Activated T-cell treated with anti-CD3 and anti-CD28 coated beads, Interleukin-2, amount 50 U/mL, for 4 hours (primary cell): ENCODE measurements around the gene CAMSAP3. TPM values are rescaled to one million over a fixed set of nuclear protein-coding genes. Genes with fewer than 3 reads are reported as not detected.
A peak's percentile ranks its signal among the peaks of the same experiment; 100 is the strongest.
"Not testable (repeated sequence)": the region's sequence is repeated elsewhere in the genome, so short reads cannot be mapped to it uniquely, and the experiment has no call there.

Experiments used
- ATAC-seq, 2 donors: fragments of 200-7000 bp; cut with Tn5 transposase; one replicate each; pipeline ENCODE4 v1.10.0; 2021
- DNase-seq: peaks from one replicate; pipeline ENCODE4 v3.0.0-alpha.2; 2020
- H3K27me3 Mint-ChIP-seq: one replicate; pipeline ENCODE4 v1.8.0; 2021; ENCODE audit warnings: low read depth, mixed read lengths
- H3K36me3 Mint-ChIP-seq: one replicate; pipeline ENCODE4 v1.8.0; 2022; ENCODE audit warnings: mixed read lengths; ENCODE audit not compliant: insufficient read depth
- H3K4me1 Mint-ChIP-seq: one replicate; pipeline ENCODE4 v1.8.0; 2021; ENCODE audit warnings: low read depth, mixed read lengths
- H3K4me3 Mint-ChIP-seq: one replicate; pipeline ENCODE4 v1.8.0; 2021; ENCODE audit warnings: mild to moderate bottlenecking, moderate library complexity, mixed read lengths
- H3K9me3 Mint-ChIP-seq: one replicate; pipeline ENCODE4 v1.8.0; 2021; ENCODE audit warnings: mixed read lengths
- total RNA-seq, 3 donors: library from RNA; stranded (reverse); gene quantifications; one replicate each; pipeline ENCODE4 v1.2.1, GENCODE V29; 2021

CAMSAP3 gene
- total RNA-seq, 3 donors from 2014 or later: 0.34 to 0.38 (median 0.38) TPM

GRCh38 chr19:7641290-7642276 is 45.9 kb downstream of the CAMSAP3 start:
- H3K4me1 Mint-ChIP-seq: peaks cover 27% of the 10 kb centered on the region
- H3K27me3 Mint-ChIP-seq: no peaks in the 10 kb centered on the region
- H3K36me3 Mint-ChIP-seq: peaks cover 10% of the 10 kb centered on the region
- DNase-seq (no peak), ATAC-seq (no peak)
- H3K4me3 Mint-ChIP-seq: no peak overlapping the region
- no peaks in the 10 kb centered on the region for H3K9me3 Mint-ChIP-seq

- H3K36me3 Mint-ChIP-seq: peaks cover 10% of the 10 kb centered on the region
Observed at GRCh38 chr19:7642295-7643030, 46.8 kb downstream of the CAMSAP3 start.

GRCh38 chr19:7643031-7643415 is 47.4 kb downstream of the CAMSAP3 start:
- no peak overlapping the region for H3K4me3 Mint-ChIP-seq
- ATAC-seq: no peak
- H3K36me3 Mint-ChIP-seq: peaks cover 10% of the 10 kb centered on the region
- H3K4me1 Mint-ChIP-seq: peaks cover 22% of the 10 kb centered on the region
- H3K9me3 Mint-ChIP-seq: no peaks in the 10 kb centered on the region
- no peak for DNase-seq
- H3K27me3 Mint-ChIP-seq: no peaks in the 10 kb centered on the region

More at GRCh38 chr19:7642295-7643030, 46.8 kb downstream of the CAMSAP3 start:
- Mint-ChIP-seq H3K9me3 (no peaks in the 10 kb centered on the region), H3K4me1 (peaks cover 25% of the 10 kb centered on the region), H3K27me3 (no peaks in the 10 kb centered on the region), H3K4me3 (no peak overlapping the region)
- ATAC-seq (no peak), DNase-seq (no peak)

GRCh38 chr19:7643629-7644549 is 48.2 kb downstream of the CAMSAP3 start:
- H3K4me3 Mint-ChIP-seq, H3K9me3 Mint-ChIP-seq, DNase-seq, H3K36me3 Mint-ChIP-seq, H3K27me3 Mint-ChIP-seq, ATAC-seq: not testable (repeated sequence)
- H3K4me1 Mint-ChIP-seq: peaks cover 16% of the 10 kb centered on the region

GRCh38 chr19:7644550-7644877 is 48.9 kb downstream of the CAMSAP3 start:
- Mint-ChIP-seq H3K27me3 (no peaks in the 10 kb centered on the region), H3K4me3 (no peak overlapping the region), H3K36me3 (peaks cover 8% of the 10 kb centered on the region), H3K4me1 (peaks cover 10% of the 10 kb centered on the region), H3K9me3 (no peaks in the 10 kb centered on the region)
- ATAC-seq: no peak
- DNase-seq: no peak

- no peak for DNase-seq
Observed at GRCh38 chr19:7645163-7645562, 49.5 kb downstream of the CAMSAP3 start.

GRCh38 chr19:7645656-7646425 is 50.2 kb downstream of the CAMSAP3 start:
- ATAC-seq: no peak
- H3K9me3 Mint-ChIP-seq: no peaks in the 10 kb centered on the region
- H3K27me3 Mint-ChIP-seq: no peaks in the 10 kb centered on the region
- H3K36me3 Mint-ChIP-seq: peaks cover 8% of the 10 kb centered on the region
- no peaks in the 10 kb centered on the region for H3K4me1 Mint-ChIP-seq
- no peak for DNase-seq
- H3K4me3 Mint-ChIP-seq: no peak overlapping the region

More at GRCh38 chr19:7645163-7645562, 49.5 kb downstream of the CAMSAP3 start:
- Mint-ChIP-seq H3K27me3 (no peaks in the 10 kb centered on the region), H3K4me1 (peaks cover 4% of the 10 kb centered on the region), H3K4me3 (no peak overlapping the region), H3K9me3 (no peaks in the 10 kb centered on the region), H3K36me3 (peaks cover 8% of the 10 kb centered on the region)
- no peak for ATAC-seq

GRCh38 chr19:7646426-7646700 is 50.7 kb downstream of the CAMSAP3 start:
- DNase-seq (no peak), ATAC-seq (no peak)
- Mint-ChIP-seq H3K9me3 (no peaks in the 10 kb centered on the region), H3K36me3 (peaks cover 8% of the 10 kb centered on the region), H3K4me3 (no peak overlapping the region), H3K27me3 (no peaks in the 10 kb centered on the region), H3K4me1 (no peaks in the 10 kb centered on the region)

- Mint-ChIP-seq H3K27me3 (no peaks in the 10 kb centered on the region), H3K4me1 (peaks cover 3% of the 10 kb centered on the region), H3K9me3 (no peaks in the 10 kb centered on the region), H3K4me3 (no peak overlapping the region), H3K36me3 (peaks cover 8% of the 10 kb centered on the region)
- DNase-seq: no peak
- no peak for ATAC-seq
Observed at GRCh38 chr19:7647156-7647555, 51.5 kb downstream of the CAMSAP3 start.

- Mint-ChIP-seq H3K27me3 (no peaks in the 10 kb centered on the region), H3K36me3 (peaks cover 8% of the 10 kb centered on the region), H3K9me3 (no peaks in the 10 kb centered on the region), H3K4me3 (no peak overlapping the region), H3K4me1 (peaks cover 10% of the 10 kb centered on the region)
- no peak for DNase-seq
- no peak for ATAC-seq
Observed at GRCh38 chr19:7648265-7649014, 52.8 kb downstream of the CAMSAP3 start.

GRCh38 chr19:7650148-7650547 is 54.5 kb downstream of the CAMSAP3 start:
- no peak overlapping the region for H3K4me3 Mint-ChIP-seq
- no peaks in the 10 kb centered on the region for H3K9me3 Mint-ChIP-seq
- no peak for DNase-seq
- no peak for ATAC-seq
- H3K27me3 Mint-ChIP-seq: no peaks in the 10 kb centered on the region
- peaks cover 4% of the 10 kb centered on the region for H3K36me3 Mint-ChIP-seq
- peaks cover 10% of the 10 kb centered on the region for H3K4me1 Mint-ChIP-seq

- ATAC-seq: peak; percentile 88 to 91
Observed at GRCh38 chr19:7652061-7652641, 56.5 kb downstream of the CAMSAP3 start.

GRCh38 chr19:7654401-7654800 is 58.7 kb downstream of the CAMSAP3 start:
- no peak for ATAC-seq
- Mint-ChIP-seq H3K4me1 (peaks cover 22% of the 10 kb centered on the region), H3K36me3 (no peaks in the 10 kb centered on the region), H3K27me3 (no peaks in the 10 kb centered on the region), H3K4me3 (no peak overlapping the region), H3K9me3 (no peaks in the 10 kb centered on the region)
- DNase-seq: no peak

More at GRCh38 chr19:7652061-7652641, 56.5 kb downstream of the CAMSAP3 start:
- Mint-ChIP-seq H3K4me1 (peaks cover 10% of the 10 kb centered on the region), H3K9me3 (no peaks in the 10 kb centered on the region), H3K4me3 (peak overlapping the region; percentile 64), H3K36me3 (no peaks in the 10 kb centered on the region), H3K27me3 (no peaks in the 10 kb centered on the region)
- DNase-seq: peak; percentile 86
